Fibroblast of the conjunctiva (primary cell): ENCODE data around the gene RNF168.
A peak's percentile ranks its signal among the peaks of the same experiment; 100 is the strongest.
"Not testable (repeated sequence)": the region's sequence is repeated elsewhere in the genome, so short reads cannot be mapped to it uniquely, and the experiment has no call there.

Experiments used
- DNase-seq: peaks from one replicate; pipeline ENCODE4 v3.0.0-alpha.2; 2010; ENCODE audit warnings: low read depth

RNF168 gene

GRCh38 chr3:196514913-196515621 lies 11.5 kb upstream of the RNF168 start, which contains the start of gene SMCO1:
Gene SMCO1 (minus strand): TSS chr3:196515346. CDS start chr3:196515209, 137 bp downstream.
- DNase-seq, result no peak

GRCh38 chr3:196514350-196514716 lies 10.8 kb upstream of the RNF168 start:
- DNase-seq, result no peak

DNA sequence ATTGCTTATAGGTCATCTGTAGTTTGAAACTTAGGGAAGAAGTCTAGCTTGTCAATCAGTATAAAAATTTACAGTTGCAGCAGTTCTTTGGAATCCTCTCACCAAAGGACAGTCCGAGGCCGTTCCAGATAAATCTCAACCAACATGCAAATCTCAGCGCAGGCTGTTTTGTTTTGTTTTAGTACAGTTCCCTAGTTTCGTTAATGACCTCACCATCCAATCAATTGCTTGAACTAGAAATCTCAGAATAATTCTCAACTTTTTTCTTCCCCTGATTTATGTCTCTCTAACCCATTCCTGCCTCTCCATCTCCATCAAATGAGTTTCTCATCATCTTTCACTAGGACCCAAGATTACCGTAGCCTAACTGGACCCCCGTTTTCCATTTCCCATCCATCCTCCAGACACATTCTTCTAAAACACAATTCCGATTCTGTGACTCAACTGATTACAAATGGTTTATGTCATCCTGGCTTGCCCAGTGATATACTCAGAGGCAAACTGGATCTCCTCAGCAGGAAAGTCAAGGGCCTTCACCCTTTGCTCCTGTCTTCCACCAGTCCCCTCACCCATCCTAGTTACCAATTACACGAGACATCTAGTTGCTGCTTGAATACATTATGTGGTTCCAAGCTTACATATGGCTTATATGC lies 10.3 kb upstream of the RNF168 start:
- DNase-seq, result no peak

GRCh38 chr3:196511646-196512425 lies 8.3 kb upstream of the RNF168 start:
- not testable (repeated sequence) for DNase-seq

GRCh38 chr3:196511108-196511507 lies 7.5 kb upstream of the RNF168 start:
- not testable (repeated sequence) for DNase-seq

DNA sequence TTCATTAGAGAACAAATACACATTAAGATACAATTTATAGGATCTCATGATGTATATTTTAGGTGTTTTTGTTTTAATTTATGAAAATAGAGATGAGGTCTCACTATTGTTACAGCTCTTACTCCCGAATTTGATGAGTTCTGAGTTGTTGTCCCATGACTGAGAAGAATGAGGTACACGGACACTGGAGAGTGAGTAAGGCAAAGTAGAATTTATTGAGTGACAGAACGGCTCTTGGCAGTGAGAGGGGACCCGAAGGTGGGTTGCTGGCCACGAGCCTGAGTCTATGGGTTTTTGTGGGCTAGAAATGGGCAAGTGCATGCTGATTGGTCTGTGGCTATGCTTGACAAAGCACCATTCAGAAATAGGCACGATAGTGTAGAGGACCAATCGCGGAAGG lies 3.1 kb upstream of the RNF168 start:
- no peak for DNase-seq

GRCh38 chr3:196504556-196504955 lies 988 bp upstream of the RNF168 start:
- DNase-seq, result no peak

- not testable (repeated sequence) for DNase-seq
Measured at GRCh38 chr3:196504077-196504398, 470 bp upstream of the RNF168 start.

DNA sequence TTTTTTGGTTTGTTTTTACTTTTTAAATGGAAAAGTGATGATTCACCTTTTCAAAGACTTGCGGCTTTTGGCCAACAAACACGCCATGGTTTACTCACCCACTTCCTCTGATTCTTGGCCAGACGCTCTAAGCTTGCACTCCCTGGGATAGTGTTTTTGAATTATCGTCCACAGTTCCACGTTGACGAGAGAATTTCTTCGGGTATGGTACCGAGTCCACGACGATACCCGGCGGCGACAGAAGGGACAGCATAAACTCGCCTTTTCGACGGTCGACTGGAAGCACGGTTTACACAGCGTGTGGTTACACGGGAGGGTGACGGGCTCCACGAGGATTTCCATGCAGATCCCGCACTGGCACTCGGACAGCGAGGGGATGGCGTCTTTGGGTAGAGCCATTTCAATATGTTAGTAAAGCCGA lies 783 bp downstream of the RNF168 start:
- DNase-seq, result peak; percentile 65

DNA sequence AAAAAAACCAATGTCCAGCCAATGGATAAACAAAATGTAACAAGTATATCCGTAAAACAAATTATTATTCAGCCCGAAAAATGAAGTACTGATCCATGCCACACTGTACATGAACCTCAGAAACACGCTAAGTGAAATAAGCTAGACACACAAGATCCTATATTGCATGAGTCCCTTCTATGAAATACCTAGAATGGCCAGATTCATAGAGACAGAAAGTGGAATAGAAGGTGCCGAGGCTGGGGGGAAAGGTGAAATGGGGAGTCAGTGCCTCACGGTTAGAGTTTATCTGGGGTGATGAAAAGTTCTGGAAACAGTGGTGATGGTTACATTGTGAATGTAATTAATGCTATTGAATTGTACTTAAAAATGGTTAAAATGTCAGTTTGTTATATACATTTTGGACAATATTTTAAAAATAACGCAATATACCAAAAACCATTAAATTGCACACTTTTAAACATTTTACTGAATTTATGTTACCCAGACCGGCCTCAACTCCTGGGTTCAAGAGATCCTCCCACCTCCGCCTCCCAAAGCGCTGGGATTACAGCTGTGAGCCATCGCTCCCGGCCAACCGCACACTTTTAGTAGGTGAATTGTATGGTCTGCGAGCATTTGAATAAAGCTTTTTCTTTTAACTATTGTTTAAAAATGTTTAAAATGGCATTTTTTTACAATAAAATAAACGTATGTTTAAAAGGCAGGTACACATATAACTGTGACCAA lies 2.1 kb downstream of the RNF168 start:
- DNase-seq, result no peak

GRCh38 chr3:196499807-196500524 lies 3.6 kb downstream of the RNF168 start:
- no peak for DNase-seq

- DNase-seq, result no peak
Measured at GRCh38 chr3:196499061-196499460, 4.5 kb downstream of the RNF168 start.

- DNase-seq, result no peak
Measured at GRCh38 chr3:196498297-196498696, 5.3 kb downstream of the RNF168 start.

DNA sequence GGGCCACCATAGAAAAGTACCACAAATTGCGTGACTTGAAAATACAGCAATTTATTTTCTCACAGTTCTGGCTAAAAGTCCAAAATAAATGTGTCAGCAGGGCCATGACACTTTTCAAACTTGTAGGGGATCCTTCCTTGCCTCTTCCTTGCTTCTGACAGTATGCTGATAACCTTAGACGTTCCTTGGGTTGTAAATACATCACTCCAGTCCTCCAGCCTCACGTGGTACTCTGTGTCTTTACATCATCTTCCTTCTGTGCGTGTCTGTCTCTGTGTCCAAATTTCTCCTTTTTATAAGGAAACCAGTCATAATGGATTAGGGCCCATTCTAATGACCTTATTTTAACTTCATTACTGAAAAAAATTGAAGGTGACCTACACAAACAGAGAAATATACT lies 7.4 kb downstream of the RNF168 start:
- no peak for DNase-seq

DNA sequence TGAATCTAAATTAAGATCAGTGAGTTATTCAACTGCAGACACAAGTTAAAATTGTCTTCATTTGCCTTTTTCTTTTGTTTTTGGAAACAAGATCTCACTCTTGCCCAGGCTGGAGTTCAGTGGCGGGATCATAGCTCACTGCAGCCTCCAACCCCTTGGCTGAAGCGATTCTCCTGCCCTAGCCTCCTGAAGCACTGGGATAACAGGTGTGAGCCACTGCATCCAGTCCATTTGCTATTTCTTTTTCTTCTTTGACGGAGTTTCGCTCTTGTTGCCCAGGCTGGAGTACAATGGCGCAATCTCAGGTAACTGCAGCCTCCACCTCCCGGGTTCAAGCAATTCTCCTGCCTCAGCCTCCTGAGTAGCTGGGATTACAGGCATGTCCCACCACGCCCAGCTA lies 10.3 kb downstream of the RNF168 start:
- no peak for DNase-seq

- DNase-seq, result no peak
Measured at GRCh38 chr3:196492080-196492479, 11.5 kb downstream of the RNF168 start.

DNA sequence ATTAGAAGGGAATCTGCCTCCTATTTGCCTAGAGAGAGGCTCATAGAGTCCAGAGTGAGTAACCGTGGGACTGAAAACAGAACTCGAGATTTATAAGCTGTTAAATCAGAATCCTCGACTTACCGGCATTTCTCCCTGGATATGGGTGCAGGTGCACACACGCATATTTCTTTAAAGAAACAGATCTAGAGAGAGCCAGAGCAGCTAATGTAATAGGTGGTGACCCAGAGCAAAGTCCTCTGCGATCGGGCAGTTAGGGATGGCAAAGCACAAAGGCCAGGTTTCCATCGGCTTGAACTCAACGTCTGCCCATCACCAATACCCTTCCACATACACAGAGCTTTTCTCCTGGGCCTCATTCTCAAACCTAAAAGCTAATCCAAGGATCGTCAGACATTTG lies 13.8 kb downstream of the RNF168 start:
- no peak for DNase-seq

GRCh38 chr3:196486263-196486662 lies 17.3 kb downstream of the RNF168 start:
- no peak for DNase-seq

DNA sequence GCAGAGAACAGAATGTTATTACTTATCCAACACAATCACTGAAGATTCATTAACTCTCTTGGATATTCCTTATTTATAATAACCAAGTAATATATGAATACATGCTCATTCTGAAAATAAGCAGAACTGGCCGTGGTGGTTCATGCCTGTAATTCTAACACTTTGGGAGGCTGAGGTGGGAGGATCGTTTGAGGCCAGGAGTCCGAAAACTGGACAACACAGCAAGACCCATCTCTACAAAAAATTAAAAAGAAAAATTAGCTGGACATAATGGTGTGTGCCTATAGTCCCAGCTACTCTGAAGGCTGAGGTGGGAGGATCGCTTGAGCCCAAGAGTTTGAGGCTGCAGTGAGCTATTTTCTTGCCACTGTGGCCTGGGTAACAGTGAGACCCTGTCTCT lies 25.9 kb downstream of the RNF168 start:
- no peak for DNase-seq

DNA sequence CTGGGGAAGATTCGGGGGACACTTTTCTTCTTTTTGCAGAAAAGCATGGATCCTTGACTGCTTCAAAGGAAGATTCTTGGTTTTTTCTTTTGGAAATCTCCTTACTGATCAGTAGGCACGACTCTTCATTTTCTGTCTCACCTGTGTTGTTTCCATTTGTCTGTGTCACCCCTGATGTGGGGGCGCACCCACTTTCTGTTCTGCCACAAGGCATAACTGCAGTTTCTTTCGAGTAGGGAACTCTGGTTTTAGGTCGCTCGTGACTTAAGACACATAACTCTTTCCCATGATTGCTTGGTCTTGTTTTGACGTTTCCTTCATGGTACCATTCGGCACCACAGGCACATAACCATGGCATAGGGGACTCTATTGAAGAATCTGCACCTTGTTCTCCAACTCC lies 31.3 kb downstream of the RNF168 start:
- no peak for DNase-seq

- DNase-seq, result no peak
Measured at GRCh38 chr3:196471551-196471950, 32.0 kb downstream of the RNF168 start.

- DNase-seq, result not testable (repeated sequence)
Measured at GRCh38 chr3:196470182-196470581, 33.4 kb downstream of the RNF168 start.
